AG08395 (cell line): ENCODE data around the gene PAK6.
A peak's percentile ranks its signal among the peaks of the same experiment; 100 is the strongest.

Experiments used
- DNase-seq: peaks from one replicate; pipeline ENCODE4 v3.0.0; 2012; ENCODE audit warnings: mixed read lengths, low spot score

The PAK6 gene

GRCh38 chr15:40255033-40255432 is 16.2 kb downstream of the PAK6 start:
- no peak for DNase-seq

- no peak for DNase-seq
Observed at GRCh38 chr15:40256638-40257235, 17.9 kb downstream of the PAK6 start.

GRCh38 chr15:40257656-40258450 is 19.0 kb downstream of the PAK6 start:
- DNase-seq, result no peak

GRCh38 chr15:40258544-40258943 is 19.7 kb downstream of the PAK6 start:
- DNase-seq, result no peak

- no peak for DNase-seq
Observed at GRCh38 chr15:40259021-40259420, 20.2 kb downstream of the PAK6 start.

GRCh38 chr15:40263024-40263754 is 24.3 kb downstream of the PAK6 start:
- DNase-seq, result peak; percentile 65

- DNase-seq, result no peak
Observed at GRCh38 chr15:40264321-40265153, 25.7 kb downstream of the PAK6 start.

- DNase-seq, result no peak
Observed at GRCh38 chr15:40265355-40265754, 26.5 kb downstream of the PAK6 start.

- no peak for DNase-seq
Observed at GRCh38 chr15:40265875-40266274, 27.0 kb downstream of the PAK6 start.

GRCh38 chr15:40266828-40267304 is 28.0 kb downstream of the PAK6 start:
- DNase-seq, result peak; percentile 96

GRCh38 chr15:40267670-40268069 is 28.8 kb downstream of the PAK6 start:
- DNase-seq, result no peak

- no peak for DNase-seq
Observed at GRCh38 chr15:40269604-40270003, 30.7 kb downstream of the PAK6 start.

- no peak for DNase-seq
Observed at GRCh38 chr15:40270246-40270995, 31.6 kb downstream of the PAK6 start.

GRCh38 chr15:40271685-40272484 is 33.0 kb downstream of the PAK6 start:
- DNase-seq, result no peak

- DNase-seq, result no peak
Observed at GRCh38 chr15:40272485-40273056, 33.7 kb downstream of the PAK6 start.

GRCh38 chr15:40273428-40273827 is 34.6 kb downstream of the PAK6 start:
- no peak for DNase-seq

GRCh38 chr15:40274350-40275274 is 35.7 kb downstream of the PAK6 start:
- peak; percentile 80 for DNase-seq

- no peak for DNase-seq
Observed at GRCh38 chr15:40275523-40275922, 36.7 kb downstream of the PAK6 start.

GRCh38 chr15:40275954-40276353 is 37.1 kb downstream of the PAK6 start:
- no peak for DNase-seq
